HG03103 (cell line): ENCODE results near the gene KCNT1.

Experiments used
- ATAC-seq: cut with Tn5 transposase; IDR thresholded peaks from one replicate; pipeline ENCODE4 v1.9.1; 2021; ENCODE audit warnings: low read depth; ENCODE audit not compliant: unreplicated experiment

KCNT1 gene

GRCh38 chr9:135833864-135834263, 131.9 kb downstream of the KCNT1 start:
- no peak for ATAC-seq

GRCh38 chr9:135835131-135835530, 133.1 kb downstream of the KCNT1 start:
- no peak for ATAC-seq

GRCh38 chr9:135839516-135839915, 137.5 kb downstream of the KCNT1 start:
- no peak for ATAC-seq

GRCh38 chr9:135840107-135840506, 138.1 kb downstream of the KCNT1 start:
- no peak for ATAC-seq

- ATAC-seq = no peak
Observed at GRCh38 chr9:135840539-135840938, 138.6 kb downstream of the KCNT1 start.
